Measurements from ENCODE around the gene SPAG16. TPM values are rescaled to one million over a fixed set of nuclear protein-coding genes. Genes with fewer than 3 reads are reported as not detected.

SPAG16 gene
- total and polyA plus RNA-seq, 11 donors = 9.8 to 26.1 (median 15.2) TPM

DNA sequence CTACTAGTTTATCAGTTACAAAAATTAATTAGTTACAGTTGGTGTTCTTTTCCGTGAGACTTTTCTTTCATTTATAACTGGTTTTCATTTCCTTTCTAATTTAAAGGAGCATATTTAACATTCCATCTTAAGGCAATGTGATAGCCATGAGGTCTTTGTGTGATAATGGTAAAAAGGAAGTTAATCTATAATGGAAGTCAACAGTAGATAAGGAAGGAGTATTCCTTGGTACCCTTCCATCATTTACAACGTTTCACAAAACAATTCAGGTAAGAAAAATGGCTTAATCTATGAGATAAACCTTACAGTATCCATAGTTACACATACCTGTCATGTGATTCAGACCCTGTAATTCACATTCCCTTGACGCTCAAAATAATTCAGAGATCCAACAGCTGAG lies 601.2 kb downstream of the SPAG16 start:
- no peak overlapping the region for H3K27ac ChIP-seq
- peaks cover 0 to 6% (median 0%) of the 10 kb centered on the region in 12 donors for H3K9me3 ChIP-seq
- DNase-seq (no peak), ATAC-seq (no peak)
- no peaks in the 10 kb centered on the region for H3K4me1 ChIP-seq
- 55 to 58% (median 56%) methylated on average over 3 of the region's 3 CpGs for WGBS, 4 donors
- H3K4me3 ChIP-seq = no peak overlapping the region
- H3K27me3 ChIP-seq = no peaks in the 10 kb centered on the region
- H3K36me3 ChIP-seq = no peaks in the 10 kb centered on the region
- intact Hi-C loops (cut with DNase I) = no loop called here
- no peak for TF ChIP-seq POLR2A (IDR thresholded peaks at IDR 0.05)
- TF ChIP-seq, protein P1, sequence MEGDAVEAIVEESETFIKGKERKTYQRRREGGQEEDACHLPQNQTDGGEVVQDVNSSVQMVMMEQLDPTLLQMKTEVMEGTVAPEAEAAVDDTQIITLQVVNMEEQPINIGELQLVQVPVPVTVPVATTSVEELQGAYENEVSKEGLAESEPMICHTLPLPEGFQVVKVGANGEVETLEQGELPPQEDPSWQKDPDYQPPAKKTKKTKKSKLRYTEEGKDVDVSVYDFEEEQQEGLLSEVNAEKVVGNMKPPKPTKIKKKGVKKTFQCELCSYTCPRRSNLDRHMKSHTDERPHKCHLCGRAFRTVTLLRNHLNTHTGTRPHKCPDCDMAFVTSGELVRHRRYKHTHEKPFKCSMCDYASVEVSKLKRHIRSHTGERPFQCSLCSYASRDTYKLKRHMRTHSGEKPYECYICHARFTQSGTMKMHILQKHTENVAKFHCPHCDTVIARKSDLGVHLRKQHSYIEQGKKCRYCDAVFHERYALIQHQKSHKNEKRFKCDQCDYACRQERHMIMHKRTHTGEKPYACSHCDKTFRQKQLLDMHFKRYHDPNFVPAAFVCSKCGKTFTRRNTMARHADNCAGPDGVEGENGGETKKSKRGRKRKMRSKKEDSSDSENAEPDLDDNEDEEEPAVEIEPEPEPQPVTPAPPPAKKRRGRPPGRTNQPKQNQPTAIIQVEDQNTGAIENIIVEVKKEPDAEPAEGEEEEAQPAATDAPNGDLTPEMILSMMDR (IDR thresholded peaks at IDR 0.05) = no peak

- Histone ChIP-seq H3K4me1 (no peaks in the 10 kb centered on the region), H3K27me3 (no peaks in the 10 kb centered on the region), H3K9me3 (peaks cover 0 to 28% (median 11%) of the 10 kb centered on the region in 12 donors), H3K27ac (no peak overlapping the region), H3K4me3 (no peak overlapping the region), H3K36me3 (no peaks in the 10 kb centered on the region)
- 0 to 1% (median 0%) methylated on average over 1 of the region's 1 CpG for WGBS, 4 donors
- ATAC-seq (no peak), DNase-seq (no peak)
- TF ChIP-seq, protein P1 (IDR thresholded peaks at IDR 0.05) = no peak
- TF ChIP-seq POLR2A (IDR thresholded peaks at IDR 0.05) = no peak
- intact Hi-C loops (cut with DNase I) = no loop called here
These were observed 630.2 kb downstream of the SPAG16 start for GRCh38 chr2:213914510-213914909.

- Histone ChIP-seq H3K9me3 (peaks cover 0 to 57% (median 28%) of the 10 kb centered on the region in 12 donors), H3K4me3 (no peak overlapping the region), H3K36me3 (no peaks in the 10 kb centered on the region), H3K27ac (no peak overlapping the region), H3K27me3 (no peaks in the 10 kb centered on the region), H3K4me1 (no peaks in the 10 kb centered on the region)
- no peak for DNase-seq
- WGBS, 4 donors = 62 to 77% (median 73%) methylated on average over 3 of the region's 3 CpGs
- no peak for TF ChIP-seq POLR2A (IDR thresholded peaks at IDR 0.05)
- TF ChIP-seq, protein P1 (IDR thresholded peaks at IDR 0.05) = no peak
- intact Hi-C loops (cut with DNase I) = no loop called here
- no peak for ATAC-seq
These were observed 635.8 kb downstream of the SPAG16 start for GRCh38 chr2:213920014-213920413.

DNA sequence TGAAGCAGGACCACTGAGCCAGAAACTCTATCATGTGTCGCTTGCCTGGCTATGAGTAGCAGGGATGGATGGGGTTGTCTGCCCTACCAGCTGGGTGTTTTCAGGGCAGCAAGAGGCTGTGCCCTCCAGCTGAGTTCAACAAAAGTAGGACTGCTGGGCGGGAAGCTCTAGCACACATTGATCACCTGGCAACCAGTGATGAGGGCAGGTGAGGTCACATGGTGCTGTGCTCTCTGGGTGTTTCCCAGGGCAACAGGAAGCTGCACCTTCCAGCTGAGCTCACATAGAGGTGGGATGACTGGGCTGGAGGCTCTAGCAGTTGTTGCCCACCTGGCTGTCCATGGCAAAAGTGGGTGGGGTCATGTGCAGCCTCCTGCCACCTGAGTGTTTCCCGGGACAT lies 639.3 kb downstream of the SPAG16 start:
- Histone ChIP-seq H3K27ac (no peak overlapping the region), H3K4me1 (no peaks in the 10 kb centered on the region), H3K27me3 (no peaks in the 10 kb centered on the region), H3K9me3 (peaks cover 0 to 39% (median 20%) of the 10 kb centered on the region in 12 donors), H3K36me3 (no peaks in the 10 kb centered on the region), H3K4me3 (no peak overlapping the region)
- no peak for DNase-seq
- TF ChIP-seq POLR2A (IDR thresholded peaks at IDR 0.05) = no peak
- TF ChIP-seq, protein P1 (IDR thresholded peaks at IDR 0.05) = no peak
- no peak for ATAC-seq
- intact Hi-C loops (cut with DNase I) = no loop called here
- 78 to 94% (median 81%) methylated on average over 2 to 3 of the region's 3 CpGs for WGBS, 4 donors

All from heart left ventricle (tissue), 16 donors.